ENCODE results near the gene RTN4RL1.

- no peak for TF ChIP-seq BHLHE40 (IDR thresholded peaks at IDR 0.05; ENCODE audit: low read length)
- no peak for TF ChIP-seq CEBPB (tag; IDR thresholded peaks at IDR 0.05)
- TF ChIP-seq, protein P1, sequence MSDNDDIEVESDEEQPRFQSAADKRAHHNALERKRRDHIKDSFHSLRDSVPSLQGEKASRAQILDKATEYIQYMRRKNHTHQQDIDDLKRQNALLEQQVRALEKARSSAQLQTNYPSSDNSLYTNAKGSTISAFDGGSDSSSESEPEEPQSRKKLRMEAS (CRISPR knock-in tag; IDR thresholded peaks at IDR 0.05): no peak
- TF ChIP-seq ZNF282 (CRISPR knock-in tag; IDR thresholded peaks at IDR 0.05): no peak
- no peak for TF ChIP-seq PHF21A (IDR thresholded peaks at IDR 0.05; ENCODE audit: borderline replicate concordance, low read depth)
- TF ChIP-seq, protein P2, sequence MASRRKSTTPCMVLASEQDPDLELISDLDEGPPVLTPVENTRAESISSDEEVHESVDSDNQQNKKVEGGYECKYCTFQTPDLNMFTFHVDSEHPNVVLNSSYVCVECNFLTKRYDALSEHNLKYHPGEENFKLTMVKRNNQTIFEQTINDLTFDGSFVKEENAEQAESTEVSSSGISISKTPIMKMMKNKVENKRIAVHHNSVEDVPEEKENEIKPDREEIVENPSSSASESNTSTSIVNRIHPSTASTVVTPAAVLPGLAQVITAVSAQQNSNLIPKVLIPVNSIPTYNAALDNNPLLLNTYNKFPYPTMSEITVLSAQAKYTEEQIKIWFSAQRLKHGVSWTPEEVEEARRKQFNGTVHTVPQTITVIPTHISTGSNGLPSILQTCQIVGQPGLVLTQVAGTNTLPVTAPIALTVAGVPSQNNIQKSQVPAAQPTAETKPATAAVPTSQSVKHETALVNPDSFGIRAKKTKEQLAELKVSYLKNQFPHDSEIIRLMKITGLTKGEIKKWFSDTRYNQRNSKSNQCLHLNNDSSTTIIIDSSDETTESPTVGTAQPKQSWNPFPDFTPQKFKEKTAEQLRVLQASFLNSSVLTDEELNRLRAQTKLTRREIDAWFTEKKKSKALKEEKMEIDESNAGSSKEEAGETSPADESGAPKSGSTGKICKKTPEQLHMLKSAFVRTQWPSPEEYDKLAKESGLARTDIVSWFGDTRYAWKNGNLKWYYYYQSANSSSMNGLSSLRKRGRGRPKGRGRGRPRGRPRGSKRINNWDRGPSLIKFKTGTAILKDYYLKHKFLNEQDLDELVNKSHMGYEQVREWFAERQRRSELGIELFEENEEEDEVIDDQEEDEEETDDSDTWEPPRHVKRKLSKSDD (conservative IDR thresholded peaks at IDR 0.05; ENCODE audit: low read length): no peak
- TF ChIP-seq EZH2 (IDR thresholded peaks at IDR 0.05; ENCODE audit: borderline replicate concordance, low read depth, low read length): no peak
- TF ChIP-seq TEAD4 (IDR thresholded peaks at IDR 0.05; ENCODE audit: low read length): no peak
- TF ChIP-seq TEAD4 (CRISPR knock-in tag; IDR thresholded peaks at IDR 0.05; ENCODE audit: borderline replicate concordance): no peak
Measured at GRCh38 chr17:1975573-1975972, 49.6 kb downstream of the RTN4RL1 start.
